CD4-positive, alpha-beta T cell (primary cell): Measurements from ENCODE around the gene ZNF792. TPM values are rescaled to one million over a fixed set of nuclear protein-coding genes. Genes with fewer than 3 reads are reported as not detected.
A peak's percentile ranks its signal among the peaks of the same experiment; 100 is the strongest.

ENCODE experiments used
- ATAC-seq: fragments of 200-7000 bp; cut with Tn5 transposase; one replicate; pipeline ENCODE4 v1.10.0; 2022; ENCODE audit warnings: mild to moderate bottlenecking; ENCODE audit not compliant: poor library complexity
- CTCF ChIA-PET: fragments of 350-600 bp; sonication (Branson Sonifier 250); formaldehyde crosslinking; loops from one replicate; lab custom pipeline; 2021; ENCODE audit warnings: antibody characterized with exemption, inconsistent platforms; lab: Charles Lee
- POLR2A ChIA-PET: fragments of 350-600 bp; sonication (Branson Sonifier 250); formaldehyde crosslinking; loops from one replicate; lab custom pipeline; 2021; ENCODE audit warnings: antibody characterized with exemption, inconsistent platforms; lab: Charles Lee
- DNase-seq, 14 experiments: peaks; one replicate each; pipeline ENCODE4 v3.0.0-alpha.2; 2013 to 2020; ENCODE audit warnings: mixed read lengths in 2 of 14
- H3K27ac ChIP-seq, 2 donors: one replicate each; pipeline versions ENCODE4 v1.5.1 to v1.7.0; 2013; ENCODE audit warnings: low read length in 2 of 2, low read depth in 1 of 2, mild to moderate bottlenecking in 1 of 2
- H3K27me3 ChIP-seq, 2 experiments: 1 replicate in 1 of 2; 2 replicates in 1 of 2; pipeline versions ENCODE4 v1.6.1 to v1.7.0; 2013; ENCODE audit warnings: low read length in 2 of 2, control low read depth in 1 of 2, mild to moderate bottlenecking in 1 of 2, moderate library complexity in 1 of 2; ENCODE audit not compliant: insufficient read depth in 2 of 2, control insufficient read depth in 1 of 2
- H3K36me3 ChIP-seq: one replicate; pipeline ENCODE4 v1.6.1; 2013; ENCODE audit warnings: low read length, control low read depth; ENCODE audit not compliant: insufficient read depth
- H3K4me1 ChIP-seq: one replicate; pipeline ENCODE4 v1.6.1; 2013; ENCODE audit warnings: low read length, control low read depth; ENCODE audit not compliant: insufficient read depth
- H3K4me3 ChIP-seq: one replicate; pipeline ENCODE4 v1.5.1; 2013; ENCODE audit warnings: mild to moderate bottlenecking, low read length, moderate library complexity
- H3K9me3 ChIP-seq, 2 experiments: 1 replicate in 1 of 2; 2 replicates in 1 of 2; pipeline versions ENCODE4 v1.6.1 to v1.7.0; 2013; ENCODE audit warnings: low read length in 2 of 2, mild to moderate bottlenecking in 2 of 2, control low read depth in 1 of 2, moderate library complexity in 1 of 2; ENCODE audit not compliant: control insufficient read depth in 1 of 2, insufficient read depth in 1 of 2
- H3K27ac Mint-ChIP-seq: one replicate; pipeline ENCODE4 v1.8.0; 2020; ENCODE audit warnings: mixed read lengths
- H3K27me3 Mint-ChIP-seq: one replicate; pipeline ENCODE4 v1.8.0; 2021; ENCODE audit warnings: mixed read lengths
- H3K36me3 Mint-ChIP-seq: one replicate; pipeline ENCODE4 v1.8.0; 2021; ENCODE audit warnings: low read depth, mixed read lengths
- H3K4me1 Mint-ChIP-seq: one replicate; pipeline ENCODE4 v1.8.0; 2021; ENCODE audit warnings: low read depth, mixed read lengths
- H3K4me3 Mint-ChIP-seq: one replicate; pipeline ENCODE4 v1.8.0; 2020; ENCODE audit warnings: mild to moderate bottlenecking, mixed read lengths
- H3K9me3 Mint-ChIP-seq: one replicate; pipeline ENCODE4 v1.8.0; 2020; ENCODE audit warnings: mixed read lengths
- CTCF ChIP-seq: fragments of 200-600 bp; IDR thresholded peaks from one replicate; pipeline ENCODE4 v1.8.0; 2022; ENCODE audit warnings: antibody characterized with exemption, mild to moderate bottlenecking
- intact Hi-C, 2 experiments: fragments of 100-400 bp; cut with DNase I in 1 of 2; cut with micrococcal nuclease in 1 of 2; formaldehyde crosslinking; loops; one replicate each; pipeline versions ENCODE4 v1.15.1 to v1.9.0; 2023 to 2025; cut with DNase I, micrococcal nuclease
- total RNA-seq, 174 experiments: library from RNA in 2 of 174; stranded (reverse) in 2 of 174; gene quantifications; one replicate each; pipeline ENCODE4 v1.2.3 and lab custom pipeline; 2021 to 2026

ZNF792 gene
- total RNA-seq, 2 experiments from 2014 or later, result 6.8 to 8.9 TPM

- Mint-ChIP-seq H3K9me3 (no peaks in the 10 kb centered on the region), H3K4me3 (peak overlapping the region; percentile 56), H3K27ac (peak overlapping the region; percentile 75), H3K27me3 (no peaks in the 10 kb centered on the region), H3K4me1 (peaks cover 60% of the 10 kb centered on the region), H3K36me3 (peaks cover 69% of the 10 kb centered on the region)
- Histone ChIP-seq H3K27ac (peak overlapping the region in 1 of 2 donors; percentile 14), H3K4me3 (no peak overlapping the region), H3K27me3 (no peaks in the 10 kb centered on the region), H3K36me3 (peaks cover 55% of the 10 kb centered on the region), H3K9me3 (no peaks in the 10 kb centered on the region), H3K4me1 (peaks cover 67% of the 10 kb centered on the region)
- intact Hi-C loops, result loop anchor here in 1 of 2 experiments (10.0 kb wide), 1 partner anchor 331 kb away; the partner anchor contains the start of genes SCGB2B2 and ZNF302
- DNase-seq, result no peak
- ChIA-PET POLR2A (interaction anchor here (11.9 kb wide), 1 partner anchor 6 kb away, joined by 205 read pairs; the partner anchor contains the start of gene GRAMD1A), CTCF (no interaction called here)
- no peak for TF ChIP-seq CTCF
- no peak for ATAC-seq
These were observed 41.4 kb upstream of the ZNF792 start for GRCh38 chr19:35005256-35005977.

- Mint-ChIP-seq H3K9me3 (no peaks in the 10 kb centered on the region), H3K4me1 (peaks cover 57% of the 10 kb centered on the region), H3K27ac (peak overlapping the region; percentile 98), H3K4me3 (peak overlapping the region; percentile 42), H3K36me3 (peaks cover 63% of the 10 kb centered on the region), H3K27me3 (no peaks in the 10 kb centered on the region)
- Histone ChIP-seq H3K27me3 (no peaks in the 10 kb centered on the region), H3K4me1 (peaks cover 64% of the 10 kb centered on the region), H3K27ac (peak overlapping the region; percentile 7 to 49), H3K9me3 (no peaks in the 10 kb centered on the region), H3K36me3 (peaks cover 47% of the 10 kb centered on the region), H3K4me3 (no peak overlapping the region)
- POLR2A ChIA-PET, result interaction anchor here (10.3 kb wide), 1 partner anchor 7 kb away, joined by 205 read pairs; no protein-coding TSS in a partner anchor
- TF ChIP-seq CTCF, result no peak
- ATAC-seq (no peak), DNase-seq (peak in 1 of 14 experiments; percentile 5)
- intact Hi-C loops, result loop anchor here in 1 of 2 experiments (5.0 to 10.0 kb wide), 2 partner anchors 208 to 330 kb away; partner anchors contain the start of genes SCGB2B2 and ZNF302
- CTCF ChIA-PET, result no interaction called here
These were observed 40.7 kb upstream of the ZNF792 start for GRCh38 chr19:35004517-35005255.

- H3K4me1 Mint-ChIP-seq, result peaks cover 72% of the 10 kb centered on the region
- POLR2A ChIA-PET, result interaction anchor here (0.7 to 10.3 kb wide), 4 partner anchors 10 to 39 kb away, joined by 3 to 205 read pairs (median 14); partner anchors contain the start of gene ZNF792
- peaks cover 37% of the 10 kb centered on the region for H3K36me3 ChIP-seq
- ATAC-seq (no peak), DNase-seq (no peak)
- no peaks in the 10 kb centered on the region for H3K27me3 Mint-ChIP-seq
- H3K4me3 Mint-ChIP-seq, result peak overlapping the region; percentile 99
- TF ChIP-seq CTCF, result no peak
- H3K9me3 ChIP-seq, result no peaks in the 10 kb centered on the region
- intact Hi-C loops, result loop anchor here in 1 of 2 experiments (5.0 to 10.0 kb wide), 2 partner anchors 210 to 327 kb away; partner anchors contain the start of genes SCGB2B2 and ZNF302
- peaks cover 77% of the 10 kb centered on the region for H3K4me1 ChIP-seq
- no peaks in the 10 kb centered on the region for H3K9me3 Mint-ChIP-seq
- CTCF ChIA-PET, result interaction anchor here (1.4 to 3.5 kb wide), 2 partner anchors 11 to 29 kb away, joined by 10 to 31 read pairs; no protein-coding TSS in a partner anchor
- H3K4me3 ChIP-seq, result peak overlapping the region; percentile 57
- no peaks in the 10 kb centered on the region for H3K27me3 ChIP-seq
- peaks cover 62% of the 10 kb centered on the region for H3K36me3 Mint-ChIP-seq
- peak overlapping the region; percentile 98 for H3K27ac Mint-ChIP-seq
- peak overlapping the region in 1 of 2 donors; percentile 79 for H3K27ac ChIP-seq
These were observed 38.1 kb upstream of the ZNF792 start for GRCh38 chr19:35002037-35002535.
